GM19238 (cell line): Measurements from ENCODE around the gene TRAPPC14.
"Not testable (repeated sequence)": the region's sequence is repeated elsewhere in the genome, so short reads cannot be mapped to it uniquely, and the experiment has no call there.

Experiments used
- DNase-seq: peaks from one replicate; pipeline ENCODE4 v3.0.0; 2011; ENCODE audit warnings: low spot score; ENCODE audit not compliant: insufficient read length

Gene TRAPPC14

GRCh38 chr7:100158229-100159098 is at the start of gene TRAPPC14:
Gene TRAPPC14, minus strand, starts transcription at chr7:100158723. Its CDS starts 224 bp downstream, at chr7:100158499.
- DNase-seq: peak; percentile 95

- no peak for DNase-seq
Measured at GRCh38 chr7:100204454-100204853, 45.9 kb upstream of the TRAPPC14 start.

- DNase-seq: no peak
Measured at GRCh38 chr7:100200693-100201092, 42.2 kb upstream of the TRAPPC14 start.

- no peak for DNase-seq
Measured at GRCh38 chr7:100198266-100198665, 39.7 kb upstream of the TRAPPC14 start.

- DNase-seq: not testable (repeated sequence)
Measured at GRCh38 chr7:100195901-100196322, 37.4 kb upstream of the TRAPPC14 start.

GRCh38 chr7:100195222-100195621 is 36.7 kb upstream of the TRAPPC14 start:
- DNase-seq: no peak

- no peak for DNase-seq
Measured at GRCh38 chr7:100192969-100193368, 34.4 kb upstream of the TRAPPC14 start.

GRCh38 chr7:100192281-100192862 is 33.8 kb upstream of the TRAPPC14 start:
- DNase-seq: not testable (repeated sequence)

- no peak for DNase-seq
Measured at GRCh38 chr7:100191775-100192174, 33.3 kb upstream of the TRAPPC14 start.

- no peak for DNase-seq
Measured at GRCh38 chr7:100190048-100190711, 31.7 kb upstream of the TRAPPC14 start.

GRCh38 chr7:100189061-100189460 is 30.5 kb upstream of the TRAPPC14 start:
- no peak for DNase-seq

GRCh38 chr7:100185726-100186125 is 27.2 kb upstream of the TRAPPC14 start:
- no peak for DNase-seq

- not testable (repeated sequence) for DNase-seq
Measured at GRCh38 chr7:100183090-100183489, 24.6 kb upstream of the TRAPPC14 start.

- not testable (repeated sequence) for DNase-seq
Measured at GRCh38 chr7:100182616-100183015, 24.1 kb upstream of the TRAPPC14 start.

- DNase-seq: not testable (repeated sequence)
Measured at GRCh38 chr7:100180084-100180483, 21.6 kb upstream of the TRAPPC14 start.

- DNase-seq: peak; percentile 94
Measured at GRCh38 chr7:100177045-100178001, 18.8 kb upstream of the TRAPPC14 start, which contains the start of the genes GPC2 and STAG3. Gene GPC2, minus strand, starts transcription at chr7:100177381. Its CDS starts 182 bp downstream, at chr7:100177199. Gene STAG3, plus strand, starts transcription at chr7:100177918. Its CDS starts 2,639 bp downstream, at chr7:100180557.

- DNase-seq: no peak
Measured at GRCh38 chr7:100176096-100177044, 17.8 kb upstream of the TRAPPC14 start.

- DNase-seq: no peak
Measured at GRCh38 chr7:100175296-100175935, 16.9 kb upstream of the TRAPPC14 start.

- DNase-seq: no peak
Measured at GRCh38 chr7:100174582-100174981, 16.1 kb upstream of the TRAPPC14 start.
